ENCODE data around the gene PRDX1. TPM values are rescaled to one million over a fixed set of nuclear protein-coding genes. Genes with fewer than 3 reads are reported as not detected.

The PRDX1 gene
- total and polyA plus RNA-seq, 2 of the 13 experiments (the other 11 are each of a cell fraction or from before 2014, with no cell fraction given): 761 to 1,898 TPM

DNA sequence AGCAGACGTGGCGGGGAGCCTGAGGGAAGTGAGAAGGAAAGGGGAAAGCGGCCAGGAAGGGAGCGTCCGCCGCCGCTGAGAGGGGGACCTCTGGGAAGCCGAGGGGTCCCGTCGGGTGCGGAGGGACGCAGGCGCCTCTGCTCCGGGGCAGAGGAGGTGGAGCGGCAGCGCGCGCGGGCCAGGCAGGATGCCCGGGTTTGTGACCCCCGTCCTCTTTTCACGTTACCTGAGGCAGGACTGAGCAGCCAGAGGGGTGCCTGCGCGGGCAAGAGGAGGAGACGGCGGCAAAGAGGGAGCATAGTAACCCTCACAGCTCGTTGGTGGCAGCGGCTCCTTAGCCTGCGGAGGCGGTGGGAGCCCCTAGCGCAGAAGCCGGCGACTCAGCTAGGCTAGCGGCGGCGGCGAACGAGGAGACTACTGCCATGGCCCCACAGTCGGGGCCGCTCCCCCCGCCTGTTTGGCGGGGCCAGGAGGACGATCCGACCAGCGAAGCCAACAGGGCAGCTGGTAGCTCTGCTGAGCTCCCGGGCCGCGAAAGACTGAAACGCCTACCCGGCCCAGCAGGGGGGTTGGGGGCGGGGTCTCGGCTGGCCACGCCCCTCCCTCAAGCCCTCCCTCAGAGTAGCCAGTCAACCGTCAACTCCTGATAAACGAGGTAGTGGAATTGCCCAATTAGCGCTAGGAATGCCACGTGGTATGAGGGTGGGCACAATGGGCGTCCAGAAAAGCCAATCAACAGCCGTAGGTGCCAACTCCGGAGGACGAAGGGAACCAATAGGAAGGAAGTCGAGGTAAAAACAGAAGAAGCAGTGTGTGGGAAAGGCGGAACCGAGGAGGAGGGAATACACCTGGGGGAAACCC, 30.8 kb downstream of the PRDX1 start, which contains the start of gene TESK2 (continued):
- TF ChIP-seq, protein P1, sequence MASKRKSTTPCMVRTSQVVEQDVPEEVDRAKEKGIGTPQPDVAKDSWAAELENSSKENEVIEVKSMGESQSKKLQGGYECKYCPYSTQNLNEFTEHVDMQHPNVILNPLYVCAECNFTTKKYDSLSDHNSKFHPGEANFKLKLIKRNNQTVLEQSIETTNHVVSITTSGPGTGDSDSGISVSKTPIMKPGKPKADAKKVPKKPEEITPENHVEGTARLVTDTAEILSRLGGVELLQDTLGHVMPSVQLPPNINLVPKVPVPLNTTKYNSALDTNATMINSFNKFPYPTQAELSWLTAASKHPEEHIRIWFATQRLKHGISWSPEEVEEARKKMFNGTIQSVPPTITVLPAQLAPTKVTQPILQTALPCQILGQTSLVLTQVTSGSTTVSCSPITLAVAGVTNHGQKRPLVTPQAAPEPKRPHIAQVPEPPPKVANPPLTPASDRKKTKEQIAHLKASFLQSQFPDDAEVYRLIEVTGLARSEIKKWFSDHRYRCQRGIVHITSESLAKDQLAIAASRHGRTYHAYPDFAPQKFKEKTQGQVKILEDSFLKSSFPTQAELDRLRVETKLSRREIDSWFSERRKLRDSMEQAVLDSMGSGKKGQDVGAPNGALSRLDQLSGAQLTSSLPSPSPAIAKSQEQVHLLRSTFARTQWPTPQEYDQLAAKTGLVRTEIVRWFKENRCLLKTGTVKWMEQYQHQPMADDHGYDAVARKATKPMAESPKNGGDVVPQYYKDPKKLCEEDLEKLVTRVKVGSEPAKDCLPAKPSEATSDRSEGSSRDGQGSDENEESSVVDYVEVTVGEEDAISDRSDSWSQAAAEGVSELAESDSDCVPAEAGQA (IDR thresholded peaks at IDR 0.05; ENCODE audit: low read depth): no peak
- TF ChIP-seq, protein P1 (CRISPR knock-in tag; IDR thresholded peaks at IDR 0.05; ENCODE audit: borderline replicate concordance): no peak
- TF ChIP-seq ZNF660 (CRISPR knock-in tag; IDR thresholded peaks at IDR 0.05; ENCODE audit: borderline replicate concordance, low read depth) (no peak), ZFAT (CRISPR knock-in tag; conservative IDR thresholded peaks at IDR 0.05) (no peak), ZC3H4 (CRISPR knock-in tag; IDR thresholded peaks at IDR 0.05; ENCODE audit: borderline replicate concordance) (no peak), NFKB2 (CRISPR knock-in tag; IDR thresholded peaks at IDR 0.05; ENCODE audit: borderline replicate concordance) (peak; percentile 64; the same call in 1 of the 2 replicates), ZFP41 (CRISPR knock-in tag; IDR thresholded peaks at IDR 0.05; ENCODE audit: borderline replicate concordance) (no peak), TOPORS (CRISPR knock-in tag; IDR thresholded peaks at IDR 0.05) (no peak), CHD2 (IDR thresholded peaks at IDR 0.05; ENCODE audit: low read depth, low read length) (no peak), ZNF747 (CRISPR knock-in tag; IDR thresholded peaks at IDR 0.05; ENCODE audit: borderline replicate concordance) (no peak), RFXANK (CRISPR knock-in tag; IDR thresholded peaks at IDR 0.05) (no peak; the same call in 1 of the 2 replicates), ZNF101 (CRISPR knock-in tag; IDR thresholded peaks at IDR 0.05; ENCODE audit: borderline replicate concordance, low read depth) (no peak), NCOR1 (IDR thresholded peaks at IDR 0.05; ENCODE audit: borderline replicate concordance, low read length) (peak; percentile 62; the same call in 1 of the 2 replicates), IRX3 (CRISPR knock-in tag; IDR thresholded peaks at IDR 0.05; ENCODE audit: borderline replicate concordance, low read depth) (no peak; the same call in 1 of the 2 replicates), ZNF331 (CRISPR knock-in tag; IDR thresholded peaks at IDR 0.05) (peak; percentile 54; the same call in 1 of the 2 replicates), ZBTB7A (CRISPR knock-in tag; IDR thresholded peaks at IDR 0.05) (no peak)
- TF ChIP-seq, protein P2, sequence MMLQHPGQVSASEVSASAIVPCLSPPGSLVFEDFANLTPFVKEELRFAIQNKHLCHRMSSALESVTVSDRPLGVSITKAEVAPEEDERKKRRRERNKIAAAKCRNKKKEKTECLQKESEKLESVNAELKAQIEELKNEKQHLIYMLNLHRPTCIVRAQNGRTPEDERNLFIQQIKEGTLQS (CRISPR knock-in tag; IDR thresholded peaks at IDR 0.05): peak; percentile 42; the same call in 1 of the 2 replicates
- TF ChIP-seq, protein P3, sequence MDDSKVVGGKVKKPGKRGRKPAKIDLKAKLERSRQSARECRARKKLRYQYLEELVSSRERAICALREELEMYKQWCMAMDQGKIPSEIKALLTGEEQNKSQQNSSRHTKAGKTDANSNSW (CRISPR knock-in tag; IDR thresholded peaks at IDR 0.05; ENCODE audit: borderline replicate concordance): no peak
- TF ChIP-seq, protein P4, sequence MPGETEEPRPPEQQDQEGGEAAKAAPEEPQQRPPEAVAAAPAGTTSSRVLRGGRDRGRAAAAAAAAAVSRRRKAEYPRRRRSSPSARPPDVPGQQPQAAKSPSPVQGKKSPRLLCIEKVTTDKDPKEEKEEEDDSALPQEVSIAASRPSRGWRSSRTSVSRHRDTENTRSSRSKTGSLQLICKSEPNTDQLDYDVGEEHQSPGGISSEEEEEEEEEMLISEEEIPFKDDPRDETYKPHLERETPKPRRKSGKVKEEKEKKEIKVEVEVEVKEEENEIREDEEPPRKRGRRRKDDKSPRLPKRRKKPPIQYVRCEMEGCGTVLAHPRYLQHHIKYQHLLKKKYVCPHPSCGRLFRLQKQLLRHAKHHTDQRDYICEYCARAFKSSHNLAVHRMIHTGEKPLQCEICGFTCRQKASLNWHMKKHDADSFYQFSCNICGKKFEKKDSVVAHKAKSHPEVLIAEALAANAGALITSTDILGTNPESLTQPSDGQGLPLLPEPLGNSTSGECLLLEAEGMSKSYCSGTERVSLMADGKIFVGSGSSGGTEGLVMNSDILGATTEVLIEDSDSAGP (CRISPR knock-in tag; IDR thresholded peaks at IDR 0.05; ENCODE audit: borderline replicate concordance): peak; percentile 65; the same call in 1 of the 2 replicates
- TF ChIP-seq, protein P5, sequence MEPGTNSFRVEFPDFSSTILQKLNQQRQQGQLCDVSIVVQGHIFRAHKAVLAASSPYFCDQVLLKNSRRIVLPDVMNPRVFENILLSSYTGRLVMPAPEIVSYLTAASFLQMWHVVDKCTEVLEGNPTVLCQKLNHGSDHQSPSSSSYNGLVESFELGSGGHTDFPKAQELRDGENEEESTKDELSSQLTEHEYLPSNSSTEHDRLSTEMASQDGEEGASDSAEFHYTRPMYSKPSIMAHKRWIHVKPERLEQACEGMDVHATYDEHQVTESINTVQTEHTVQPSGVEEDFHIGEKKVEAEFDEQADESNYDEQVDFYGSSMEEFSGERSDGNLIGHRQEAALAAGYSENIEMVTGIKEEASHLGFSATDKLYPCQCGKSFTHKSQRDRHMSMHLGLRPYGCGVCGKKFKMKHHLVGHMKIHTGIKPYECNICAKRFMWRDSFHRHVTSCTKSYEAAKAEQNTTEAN (CRISPR knock-in tag; conservative IDR thresholded peaks at IDR 0.05): no peak

Data from HepG2 (cell line).